MV-4-11 (cell line): ENCODE data around the gene NUP62.
A peak's percentile ranks its signal among the peaks of the same experiment; 100 is the strongest.

Experiments
- DNase-seq: peaks from one replicate; lab custom pipeline; 2025; lab: John Stamatoyannopoulos, UW

NUP62 gene

GRCh38 chr19:49881186-49881585, 48.1 kb downstream of the NUP62 start:
- no peak for DNase-seq

- DNase-seq = no peak
Measured at GRCh38 chr19:49880162-49880869, 49.0 kb downstream of the NUP62 start.

- DNase-seq = peak; percentile 63
Measured at GRCh38 chr19:49879243-49879963, 49.9 kb downstream of the NUP62 start.

- no peak for DNase-seq
Measured at GRCh38 chr19:49878744-49879070, 50.6 kb downstream of the NUP62 start.

- DNase-seq = peak; percentile 96
Measured at GRCh38 chr19:49877879-49878743, 51.2 kb downstream of the NUP62 start.

- peak; percentile 100 for DNase-seq
Measured at GRCh38 chr19:49877020-49877878, 52.1 kb downstream of the NUP62 start, which contains the start of the genes AKT1S1 and TBC1D17. Gene AKT1S1, minus strand, starts transcription at chr19:49877355. Its CDS starts 4,060 bp downstream, at chr19:49873295. Gene TBC1D17, plus strand, starts transcription at chr19:49877702. Its CDS starts 22 bp downstream, at chr19:49877724.

- DNase-seq = peak; percentile 99
Measured at GRCh38 chr19:49876422-49877019, 52.8 kb downstream of the NUP62 start.

- DNase-seq = peak; percentile 49
Measured at GRCh38 chr19:49875857-49876421, 53.4 kb downstream of the NUP62 start.

- no peak for DNase-seq
Measured at GRCh38 chr19:49875177-49875576, 54.1 kb downstream of the NUP62 start.

- DNase-seq = no peak
Measured at GRCh38 chr19:49874503-49875157, 54.7 kb downstream of the NUP62 start.

GRCh38 chr19:49873834-49874233, 55.5 kb downstream of the NUP62 start:
- DNase-seq = no peak

- no peak for DNase-seq
Measured at GRCh38 chr19:49873129-49873521, 56.2 kb downstream of the NUP62 start.

- DNase-seq = no peak
Measured at GRCh38 chr19:49872245-49873128, 56.8 kb downstream of the NUP62 start.

GRCh38 chr19:49871349-49871985, 57.8 kb downstream of the NUP62 start:
- no peak for DNase-seq

- DNase-seq = no peak
Measured at GRCh38 chr19:49870309-49870901, 58.9 kb downstream of the NUP62 start.

- DNase-seq = peak; percentile 100
Measured at GRCh38 chr19:49869484-49870308, 59.6 kb downstream of the NUP62 start.

- DNase-seq = no peak
Measured at GRCh38 chr19:49869009-49869483, 60.3 kb downstream of the NUP62 start.
